ENCODE measurements around the gene LIN37.

DNA sequence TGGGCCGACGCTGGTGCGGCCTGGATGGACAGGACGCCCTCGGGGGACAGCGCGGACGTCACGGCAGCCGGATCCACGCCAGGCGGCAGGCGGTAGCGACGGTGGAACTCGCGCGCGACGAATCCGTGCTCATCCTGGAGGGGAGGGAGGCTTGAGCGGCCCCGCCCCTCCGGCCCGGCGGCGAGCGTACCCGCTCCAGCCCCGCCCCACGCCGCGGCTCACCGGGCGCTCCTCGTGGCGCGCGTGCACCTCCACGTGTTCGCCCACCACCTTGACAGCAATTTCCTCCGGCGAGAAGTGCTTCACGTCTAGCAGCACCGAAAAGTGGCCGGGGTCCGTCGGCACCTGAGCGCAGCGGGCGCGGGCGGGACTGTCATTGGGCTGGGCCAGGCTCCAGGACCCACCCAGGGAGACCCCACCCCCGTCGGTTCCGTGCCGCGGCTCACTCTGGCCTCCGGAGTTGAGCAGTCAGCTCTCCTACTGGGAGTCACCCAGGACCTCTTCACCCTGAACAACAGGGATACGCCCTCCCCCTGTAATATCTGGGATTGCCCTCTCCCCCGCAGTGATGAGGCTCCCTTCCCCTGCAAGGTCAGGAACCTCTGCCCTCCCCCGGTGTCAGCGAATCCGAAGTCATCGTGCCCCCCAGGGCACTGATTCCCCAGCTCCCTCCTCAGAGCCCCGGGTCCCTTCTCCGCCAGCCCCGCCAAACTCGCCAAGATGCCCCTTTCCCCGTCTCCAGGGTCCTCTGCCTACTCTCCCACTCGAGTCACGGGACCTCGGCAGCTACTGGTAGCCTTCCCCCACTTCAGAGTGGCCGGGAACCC is 7.4 kb downstream of the LIN37 start:
- TF ChIP-seq, protein P1, sequence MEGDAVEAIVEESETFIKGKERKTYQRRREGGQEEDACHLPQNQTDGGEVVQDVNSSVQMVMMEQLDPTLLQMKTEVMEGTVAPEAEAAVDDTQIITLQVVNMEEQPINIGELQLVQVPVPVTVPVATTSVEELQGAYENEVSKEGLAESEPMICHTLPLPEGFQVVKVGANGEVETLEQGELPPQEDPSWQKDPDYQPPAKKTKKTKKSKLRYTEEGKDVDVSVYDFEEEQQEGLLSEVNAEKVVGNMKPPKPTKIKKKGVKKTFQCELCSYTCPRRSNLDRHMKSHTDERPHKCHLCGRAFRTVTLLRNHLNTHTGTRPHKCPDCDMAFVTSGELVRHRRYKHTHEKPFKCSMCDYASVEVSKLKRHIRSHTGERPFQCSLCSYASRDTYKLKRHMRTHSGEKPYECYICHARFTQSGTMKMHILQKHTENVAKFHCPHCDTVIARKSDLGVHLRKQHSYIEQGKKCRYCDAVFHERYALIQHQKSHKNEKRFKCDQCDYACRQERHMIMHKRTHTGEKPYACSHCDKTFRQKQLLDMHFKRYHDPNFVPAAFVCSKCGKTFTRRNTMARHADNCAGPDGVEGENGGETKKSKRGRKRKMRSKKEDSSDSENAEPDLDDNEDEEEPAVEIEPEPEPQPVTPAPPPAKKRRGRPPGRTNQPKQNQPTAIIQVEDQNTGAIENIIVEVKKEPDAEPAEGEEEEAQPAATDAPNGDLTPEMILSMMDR (IDR thresholded peaks at IDR 0.05; ENCODE audit: borderline replicate concordance, extremely low read depth, low read length, poor library complexity, severe bottlenecking) = no peak
- TF ChIP-seq EZH2 (IDR thresholded peaks at IDR 0.05; ENCODE audit: borderline replicate concordance, low read depth, low read length, severe bottlenecking) = no peak
